IMR-90 (cell line): ENCODE data around the gene DDX27. TPM values are rescaled to one million over a fixed set of nuclear protein-coding genes. Genes with fewer than 3 reads are reported as not detected.

ENCODE experiments used
- ATAC-seq: fragments of 200-7000 bp; cut with Tn5 transposase; 2 replicates; pipeline ENCODE4 v1.9.1; 2020; ENCODE audit warnings: low read depth, mild to moderate bottlenecking, moderate library complexity
- BruUV-seq: library from RNA; stranded (reverse); fragments of 400-500 nt; replicated peaks from 2 replicates; lab custom pipeline; 2021; lab: Mats Ljungman, UMichigan
- CTCF ChIA-PET: fragments of 300-600 bp; formaldehyde crosslinking; extraction: SDS; loops from one replicate; lab custom pipeline; 2021; ENCODE audit warnings: antibody characterized with exemption; lab: Yijun Ruan, JAX
- POLR2A ChIA-PET: fragments of 300-600 bp; sonication (Branson Sonifier 250); formaldehyde crosslinking; loops from one replicate; lab custom pipeline; 2022; ENCODE audit warnings: antibody characterized with exemption; ENCODE audit not compliant: unreplicated experiment; lab: Charles Lee
- DNase-seq: peaks from one replicate; pipeline ENCODE4 v3.0.0; 2013
- H2AFZ ChIP-seq: replicated peaks from 2 replicates; pipeline ENCODE3; 2013; ENCODE audit warnings: low read length, mild to moderate bottlenecking; ENCODE audit not compliant: poor library complexity
- H2AK5ac ChIP-seq: 2 replicates; pipeline ENCODE4 v1.6.1; 2013; ENCODE audit warnings: low read depth, low read length, inconsistent platforms
- H2AK9ac ChIP-seq: replicated peaks from 2 replicates; pipeline ENCODE3; 2013; ENCODE audit warnings: mild to moderate bottlenecking, low read depth, low read length, moderate library complexity; ENCODE audit not compliant: poor library complexity
- H2BK120ac ChIP-seq: 2 replicates; pipeline ENCODE4 v1.6.1; 2013; ENCODE audit warnings: low read depth, low read length, inconsistent platforms
- H2BK15ac ChIP-seq: 3 replicates; pipeline ENCODE4 v1.6.1; 2013; ENCODE audit warnings: low read depth, low read length, inconsistent platforms
- H2BK20ac ChIP-seq: 2 replicates; pipeline ENCODE4 v1.6.1; 2013; ENCODE audit warnings: low read depth, mild to moderate bottlenecking, inconsistent platforms, low read length, moderate library complexity
- H2BK5ac ChIP-seq: 2 replicates; pipeline ENCODE4 v1.6.1; 2013; ENCODE audit warnings: mild to moderate bottlenecking, low read depth, low read length, inconsistent platforms; ENCODE audit not compliant: poor library complexity, severe bottlenecking
- H3K14ac ChIP-seq: replicated peaks from 2 replicates; pipeline ENCODE4 v1.6.1; 2013; ENCODE audit warnings: low read depth, low read length, inconsistent platforms
- H3K18ac ChIP-seq: 2 replicates; pipeline ENCODE4 v1.6.1; 2013; ENCODE audit warnings: low read depth, low read length, control low read depth
- H3K23ac ChIP-seq: 2 replicates; pipeline ENCODE4 v1.6.1; 2013; ENCODE audit warnings: low read depth, low read length, inconsistent platforms
- H3K27ac ChIP-seq: 2 replicates; pipeline ENCODE4 v1.5.1; 2013; ENCODE audit warnings: mild to moderate bottlenecking, control low read depth, low read length; ENCODE audit not compliant: insufficient read depth
- H3K27me3 ChIP-seq: 2 replicates; pipeline ENCODE4 v1.6.1; 2013; ENCODE audit warnings: low read length; ENCODE audit not compliant: control insufficient read depth, insufficient read depth
- H3K36me3 ChIP-seq: 2 replicates; pipeline ENCODE4 v1.6.1; 2013; ENCODE audit warnings: low read length, mixed read lengths; ENCODE audit not compliant: control insufficient read depth, insufficient read depth
- H3K4ac ChIP-seq: 2 replicates; pipeline ENCODE4 v1.6.1; 2013; ENCODE audit warnings: low read depth, low read length, inconsistent platforms
- H3K4me1 ChIP-seq: 2 replicates; pipeline ENCODE4 v1.6.1; 2013; ENCODE audit warnings: low read length, mixed read lengths; ENCODE audit not compliant: control insufficient read depth, insufficient read depth
- H3K4me2 ChIP-seq: 2 replicates; pipeline ENCODE4 v1.6.1; 2013; ENCODE audit warnings: low read depth, mild to moderate bottlenecking, control low read depth, low read length, moderate library complexity
- H3K4me3 ChIP-seq: 2 replicates; pipeline ENCODE4 v1.5.1; 2013; ENCODE audit warnings: low read depth, mild to moderate bottlenecking, control low read depth, low read length, moderate library complexity; ENCODE audit not compliant: insufficient read depth
- H3K56ac ChIP-seq: 2 replicates; pipeline ENCODE4 v1.6.1; 2013; ENCODE audit warnings: low read length, inconsistent platforms; ENCODE audit not compliant: insufficient read depth; ENCODE audit errors: extremely low read depth
- H3K79me1 ChIP-seq, 2 experiments: 2 replicates each; pipeline ENCODE4 v1.6.1; 2013; ENCODE audit warnings: low read length in 2 of 2, inconsistent platforms in 1 of 2, low read depth in 1 of 2
- H3K9ac ChIP-seq: 2 replicates; pipeline ENCODE4 v1.6.1; 2013; ENCODE audit warnings: low read depth, low read length, control low read depth
- H3K9me1 ChIP-seq: 2 replicates; pipeline ENCODE4 v1.6.1; 2013; ENCODE audit warnings: low read length, inconsistent platforms; ENCODE audit not compliant: insufficient read depth
- H3K9me3 ChIP-seq: 2 replicates; pipeline ENCODE4 v1.6.1; 2013; ENCODE audit warnings: low read length; ENCODE audit not compliant: control insufficient read depth, insufficient read depth
- H4K20me1 ChIP-seq: 2 replicates; pipeline ENCODE4 v1.6.1; 2013; ENCODE audit warnings: low read length, inconsistent platforms; ENCODE audit not compliant: insufficient read depth
- H4K5ac ChIP-seq: 2 replicates; pipeline ENCODE4 v1.6.1; 2013; ENCODE audit warnings: mild to moderate bottlenecking, low read depth, low read length, control low read depth
- H4K8ac ChIP-seq, 2 experiments: 2 replicates each; pipeline ENCODE4 v1.6.1; 2013; ENCODE audit warnings: low read depth in 2 of 2, low read length in 2 of 2, control low read depth in 1 of 2, inconsistent platforms in 1 of 2
- H4K91ac ChIP-seq: 2 replicates; pipeline ENCODE4 v1.6.1; 2013; ENCODE audit warnings: low read depth, low read length, inconsistent platforms; ENCODE audit not compliant: insufficient read depth
- CEBPB ChIP-seq: IDR thresholded peaks from 2 replicates; pipeline ENCODE4 v1.6.1; 2012; ENCODE audit warnings: low read depth, low read length, improper control_type of control experiment
- MAFK ChIP-seq: IDR thresholded peaks from 2 replicates; pipeline ENCODE4 v1.6.1; 2012; ENCODE audit warnings: low read depth, low read length, improper control_type of control experiment
- MAZ ChIP-seq: IDR thresholded peaks from 2 replicates; pipeline ENCODE4 v1.6.1; 2012; ENCODE audit warnings: low read depth, mild to moderate bottlenecking, low read length, improper control_type of control experiment, moderate library complexity, borderline replicate concordance
- MXI1 ChIP-seq: IDR thresholded peaks from 2 replicates; pipeline ENCODE4 v1.6.1; 2012; ENCODE audit warnings: low read depth, mild to moderate bottlenecking, low read length, moderate library complexity, borderline replicate concordance
- NFE2L2 ChIP-seq: fragments of 150-350 bp; IDR thresholded peaks from 2 replicates; pipeline ENCODE4 v1.6.1; 2016; ENCODE audit warnings: low read depth, mild to moderate bottlenecking, low read length
- POLR2A ChIP-seq: IDR thresholded peaks from 2 replicates; pipeline ENCODE4 v1.6.1; 2012; ENCODE audit warnings: mild to moderate bottlenecking, low read depth, low read length
- RAD21 ChIP-seq: IDR thresholded peaks from 2 replicates; pipeline ENCODE4 v1.6.1; 2012; ENCODE audit warnings: low read length, improper control_type of control experiment
- RCOR1 ChIP-seq: IDR thresholded peaks from 2 replicates; pipeline ENCODE4 v1.6.1; 2012; ENCODE audit warnings: mild to moderate bottlenecking, low read length, improper control_type of control experiment; ENCODE audit not compliant: insufficient replicate concordance
- RFX5 ChIP-seq: IDR thresholded peaks from 2 replicates; pipeline ENCODE4 v1.8.0; 2012; ENCODE audit warnings: low read depth, mild to moderate bottlenecking, low read length, moderate library complexity
- SMC3 ChIP-seq: fragments of 150-350 bp; IDR thresholded peaks from 2 replicates; pipeline ENCODE4 v1.6.1; 2016; ENCODE audit warnings: low read depth, mild to moderate bottlenecking, antibody characterized with exemption, low read length, moderate library complexity
- USF2 ChIP-seq: fragments of 150-350 bp; IDR thresholded peaks from 2 replicates; pipeline ENCODE4 v1.6.1; 2017; ENCODE audit warnings: mild to moderate bottlenecking, antibody characterized with exemption, low read length, low read depth
- WGBS, 2 experiments: methylation state at CpG; one replicate each; pipeline versions ENCODE4 v1.1.5 to v1.1.7; 2013; ENCODE audit warnings: missing lambda C conversion rate in 2 of 2; ENCODE audit not compliant: insufficient read length in 1 of 2; ENCODE audit errors: extremely low coverage in 2 of 2; 5-methylcytosine and 5-hydroxymethylcytosine counted together
- dilution Hi-C: fragments of 300-500 bp; cut with HindIII; formaldehyde crosslinking; loops from one replicate; pipeline ENCODE4 v1.14.3; 2018; ENCODE audit warnings: low sequenced_read_pairs; ENCODE audit not compliant: unreplicated experiment
- in situ Hi-C: fragments of 300-500 bp; cut with MboI; formaldehyde crosslinking; loops from 3 replicates; pipeline ENCODE4 v1.14.3; 2019; ENCODE audit warnings: low sequenced_read_pairs, inconsistent platforms, mixed read lengths
- intact Hi-C: fragments of 100-400 bp; cut with micrococcal nuclease; formaldehyde crosslinking; loops from 2 replicates; pipeline ENCODE4 v1.10.0; 2022
- polyA plus RNA-seq, 3 experiments: library from polyadenylated mRNA; depleted of rRNA; stranded (reverse); fragments of >200 nt; gene quantifications; 2 replicates each; pipeline ENCODE4 v1.2.3, GENCODE V29; 2012; ENCODE audit warnings: low replicate concordance in 1 of 3
- total RNA-seq: library from RNA; depleted of rRNA; stranded (reverse); fragments of >200 nt; gene quantifications from 2 replicates; pipeline ENCODE4 v1.2.3, GENCODE V29; 2012
- TF ChIP-seq, protein P1 (sequence below): fragments of 150-350 bp; IDR thresholded peaks from 2 replicates; pipeline ENCODE4 v1.6.1; 2016; ENCODE audit warnings: low read depth, mild to moderate bottlenecking, low read length, moderate library complexity, borderline replicate concordance

Gene DDX27
- total and polyA plus RNA-seq, 2 of the 4 experiments (the other 2 are of a cell fraction), result 33.2 to 36.7 TPM

- H2AK5ac ChIP-seq, result no peak overlapping the region
- dilution Hi-C loops (no loop called here), intact Hi-C loops (no loop called here), in situ Hi-C loops (no loop called here)
- H4K91ac ChIP-seq, result no peak overlapping the region
- no peak overlapping the region for H3K4me2 ChIP-seq
- TF ChIP-seq RAD21, result no peak
- TF ChIP-seq MXI1, result no peak
- no peak for TF ChIP-seq POLR2A
- TF ChIP-seq, protein P1, sequence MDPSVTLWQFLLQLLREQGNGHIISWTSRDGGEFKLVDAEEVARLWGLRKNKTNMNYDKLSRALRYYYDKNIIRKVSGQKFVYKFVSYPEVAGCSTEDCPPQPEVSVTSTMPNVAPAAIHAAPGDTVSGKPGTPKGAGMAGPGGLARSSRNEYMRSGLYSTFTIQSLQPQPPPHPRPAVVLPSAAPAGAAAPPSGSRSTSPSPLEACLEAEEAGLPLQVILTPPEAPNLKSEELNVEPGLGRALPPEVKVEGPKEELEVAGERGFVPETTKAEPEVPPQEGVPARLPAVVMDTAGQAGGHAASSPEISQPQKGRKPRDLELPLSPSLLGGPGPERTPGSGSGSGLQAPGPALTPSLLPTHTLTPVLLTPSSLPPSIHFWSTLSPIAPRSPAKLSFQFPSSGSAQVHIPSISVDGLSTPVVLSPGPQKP, result no peak
- TF ChIP-seq RFX5, result no peak
- TF ChIP-seq MAFK, result no peak
- TF ChIP-seq CEBPB, result no peak
- no peak for TF ChIP-seq NFE2L2
- TF ChIP-seq SMC3, result no peak
- no peak for TF ChIP-seq USF2
- no peak for TF ChIP-seq MAZ
- no peak for TF ChIP-seq RCOR1
- ChIA-PET POLR2A (no interaction called here), CTCF (no interaction called here)
- no peak overlapping the region for H3K18ac ChIP-seq
- H3K36me3 ChIP-seq, result peaks cover 60% of the 10 kb centered on the region
- no peak overlapping the region for H2BK15ac ChIP-seq
- no peak overlapping the region for H2BK20ac ChIP-seq
- peaks cover 0 to 3% of the 10 kb centered on the region in 2 experiments; a peak in 1 of 4 replicates for H3K79me1 ChIP-seq
- H2BK120ac ChIP-seq, result no peak overlapping the region
- H3K56ac ChIP-seq, result no peak overlapping the region
- H3K9ac ChIP-seq, result no peak overlapping the region
- no peak overlapping the region for H2AFZ ChIP-seq
- H3K9me3 ChIP-seq, result no peaks in the 10 kb centered on the region
- H3K4me1 ChIP-seq, result peaks cover 3% of the 10 kb centered on the region; the same call in 1 of the 2 replicates
- no peaks in the 10 kb centered on the region for H3K27me3 ChIP-seq
- H3K23ac ChIP-seq, result no peak overlapping the region
- no peak overlapping the region for H3K4me3 ChIP-seq
- no peak overlapping the region for H3K4ac ChIP-seq
- 80% methylated on average over 1 of the region's 9 CpGs; no CpG with 5 or more reads in 1 of the 2 experiments for WGBS, 2 experiments
- H4K5ac ChIP-seq, result no peak overlapping the region
- no peak overlapping the region for H4K8ac ChIP-seq
- ATAC-seq (no peak), DNase-seq (no peak)
- H3K27ac ChIP-seq, result no peak overlapping the region
- H3K14ac ChIP-seq, result no peak overlapping the region
- no peaks in the 10 kb centered on the region for H3K9me1 ChIP-seq
- H2AK9ac ChIP-seq, result no peak overlapping the region
- H4K20me1 ChIP-seq, result no peaks in the 10 kb centered on the region
- no peak overlapping the region for H2BK5ac ChIP-seq
- BruUV-seq, result no TSS peak
These were observed 9.5 kb downstream of the DDX27 start for GRCh38 chr20:49228676-49229075.
